GM21528 (cell line): ENCODE measurements around the gene RNASET2.

Source experiments
- ATAC-seq: cut with Tn5 transposase; IDR thresholded peaks from one replicate; pipeline ENCODE4 v1.9.1; 2021; ENCODE audit warnings: mild to moderate bottlenecking, moderate library complexity; ENCODE audit not compliant: unreplicated experiment, low FRiP score

Gene RNASET2, protein sequence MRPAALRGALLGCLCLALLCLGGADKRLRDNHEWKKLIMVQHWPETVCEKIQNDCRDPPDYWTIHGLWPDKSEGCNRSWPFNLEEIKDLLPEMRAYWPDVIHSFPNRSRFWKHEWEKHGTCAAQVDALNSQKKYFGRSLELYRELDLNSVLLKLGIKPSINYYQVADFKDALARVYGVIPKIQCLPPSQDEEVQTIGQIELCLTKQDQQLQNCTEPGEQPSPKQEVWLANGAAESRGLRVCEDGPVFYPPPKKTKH

DNA sequence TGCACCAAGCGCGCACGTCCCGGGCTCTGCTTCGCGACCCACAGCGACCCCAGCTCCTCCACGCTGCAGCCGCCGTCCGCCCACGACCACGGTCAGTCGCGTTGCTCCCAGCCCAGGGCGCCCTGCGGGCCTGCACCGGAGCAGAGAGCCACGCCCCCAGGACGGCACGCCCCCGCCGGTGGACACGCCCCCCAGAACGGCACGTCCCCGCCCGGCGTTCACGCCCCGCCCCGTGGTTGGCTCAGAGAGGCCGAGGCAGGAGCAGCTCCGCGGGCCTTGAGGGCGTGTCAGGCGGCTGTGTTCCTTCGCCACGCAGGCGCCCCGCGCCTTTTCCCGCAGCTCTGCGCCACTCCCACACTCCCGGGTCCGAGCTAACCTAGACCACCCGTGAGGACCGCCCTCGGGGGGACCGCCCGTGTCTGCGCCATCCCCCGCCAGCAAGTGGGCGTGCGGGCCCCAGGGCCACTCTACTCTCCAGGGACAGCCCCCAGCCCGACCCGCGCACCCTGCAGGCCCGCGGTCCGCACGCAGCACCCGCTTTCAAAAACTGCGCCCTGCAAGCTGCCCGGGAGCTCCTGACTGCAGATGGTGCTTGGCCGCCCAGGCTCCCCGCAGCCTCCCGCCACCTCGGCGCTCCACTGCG lies at the start of gene RNASET2:
TSS of gene RNASET2 (minus strand) at position 107 of the 643 bp plus-strand sequence. CDS start 368 bp downstream, outside the sequence.
- ATAC-seq, result peak; percentile 66

DNA sequence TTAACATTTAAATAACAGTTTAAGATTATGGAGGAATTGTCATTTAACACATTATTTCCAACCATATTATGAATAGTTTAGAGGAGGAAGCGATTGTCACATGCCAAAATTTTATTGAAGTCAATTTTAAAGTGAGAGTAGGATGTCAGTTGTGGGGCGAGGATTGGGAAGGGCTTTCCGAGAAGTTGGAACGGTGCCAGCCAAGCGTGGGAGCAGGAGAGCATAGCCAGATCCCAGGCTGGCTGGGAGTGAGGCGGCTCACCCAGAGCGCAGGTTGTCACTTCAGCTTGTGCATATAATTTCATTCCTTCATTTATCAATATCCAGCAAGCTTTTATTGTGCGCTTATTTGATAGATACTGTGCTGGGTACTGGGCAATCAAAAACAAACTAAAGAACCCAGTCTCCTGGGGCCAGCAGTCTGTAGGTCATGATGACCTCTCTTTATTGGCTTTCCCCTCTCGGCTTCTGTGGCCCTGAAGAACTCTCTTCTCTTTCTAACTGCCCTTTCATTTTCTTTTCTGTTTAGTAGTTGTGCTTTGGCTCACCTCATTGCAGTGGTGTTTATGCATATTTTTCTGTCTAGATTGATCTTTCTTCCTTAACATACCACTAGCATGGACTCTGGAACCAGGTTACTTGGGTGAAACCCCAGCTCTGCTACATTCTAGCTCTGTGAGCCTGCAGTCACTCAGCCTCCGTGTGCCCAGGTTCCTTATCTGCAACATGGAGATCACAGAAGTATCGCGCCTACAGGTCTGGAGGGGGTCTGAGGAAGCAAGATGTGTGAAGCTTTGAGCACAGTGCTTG lies 49.2 kb upstream of the RNASET2 start:
- ATAC-seq, result no peak

DNA sequence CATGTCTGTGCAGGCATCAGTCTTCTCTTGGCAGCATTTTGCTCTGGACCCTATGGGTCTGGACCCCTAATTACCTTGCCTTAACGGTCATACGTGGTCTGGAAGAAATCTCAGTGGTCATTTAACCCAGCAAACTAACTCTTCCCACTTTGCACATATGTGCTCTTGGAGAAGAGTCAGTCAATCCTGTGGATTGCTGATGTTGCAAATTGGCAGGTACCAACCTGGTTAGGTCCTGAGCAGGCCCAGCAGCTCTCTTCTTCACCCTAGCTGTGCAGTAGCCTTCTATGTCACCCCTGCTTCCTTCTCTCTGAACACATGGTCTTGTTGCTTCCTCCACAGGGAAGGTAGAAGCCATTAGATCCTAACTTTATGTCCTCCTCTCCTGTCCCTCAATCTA lies 44.4 kb upstream of the RNASET2 start:
- ATAC-seq, result no peak

DNA sequence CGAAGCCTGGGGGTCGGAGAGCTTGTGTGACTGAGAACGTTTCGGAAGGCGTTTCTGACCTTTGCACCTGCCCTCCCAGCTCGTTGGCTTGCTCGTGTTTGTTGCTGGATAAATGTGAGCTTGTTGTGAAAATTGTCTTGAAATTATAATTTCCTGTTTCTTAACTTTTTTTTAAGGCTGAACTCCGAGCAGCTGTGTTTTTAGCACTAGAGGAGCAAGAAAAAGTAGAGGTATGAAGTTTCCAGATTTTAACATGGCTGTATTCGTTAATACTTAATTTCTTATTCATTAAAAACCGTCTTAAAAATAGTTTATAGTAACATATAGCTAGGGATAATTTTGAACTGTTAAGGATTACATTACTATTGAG lies 43.5 kb upstream of the RNASET2 start:
- ATAC-seq, result no peak

DNA sequence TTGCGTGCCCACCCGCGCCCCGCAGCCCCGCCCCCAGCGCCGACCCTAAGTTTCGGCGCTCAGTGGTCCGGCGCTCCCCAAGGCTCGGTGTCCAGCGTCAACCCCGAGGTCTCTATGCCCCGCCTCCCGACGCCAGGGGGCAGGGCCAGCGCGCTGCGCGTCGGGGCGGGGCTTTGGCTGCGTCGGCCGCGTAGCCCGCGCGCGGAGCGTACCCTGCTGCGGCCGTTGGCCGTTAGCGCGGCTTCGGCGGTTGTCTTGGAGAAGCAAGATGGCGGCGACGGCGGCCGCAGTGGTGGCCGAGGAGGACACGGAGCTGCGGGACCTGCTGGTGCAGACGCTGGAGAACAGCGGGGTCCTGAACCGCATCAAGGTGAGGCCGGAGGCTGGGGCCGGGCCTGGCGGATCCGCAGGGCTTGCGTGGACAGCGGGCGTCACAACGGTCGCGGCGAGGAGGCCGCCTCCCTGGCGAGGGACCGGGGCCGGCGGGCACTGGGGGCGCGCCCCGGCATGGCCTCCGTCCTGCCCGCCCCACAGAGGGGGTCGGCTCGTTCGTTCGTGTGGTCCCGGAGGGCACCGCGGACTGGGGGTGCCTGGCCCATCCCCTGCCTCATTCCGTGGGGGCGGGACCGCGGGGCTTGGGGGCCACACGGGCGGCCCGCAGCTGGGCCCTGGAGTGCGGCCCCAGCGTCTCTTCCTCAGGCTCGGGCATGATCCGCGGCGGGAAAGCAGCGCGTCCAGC lies 43.0 kb upstream of the RNASET2 start, which contains the start of gene CEP43:
TSS of gene CEP43 (plus strand) at position 253 of the 739 bp plus-strand sequence. CDS start at position 269, 16 bp downstream.
- ATAC-seq, result peak; percentile 91

DNA sequence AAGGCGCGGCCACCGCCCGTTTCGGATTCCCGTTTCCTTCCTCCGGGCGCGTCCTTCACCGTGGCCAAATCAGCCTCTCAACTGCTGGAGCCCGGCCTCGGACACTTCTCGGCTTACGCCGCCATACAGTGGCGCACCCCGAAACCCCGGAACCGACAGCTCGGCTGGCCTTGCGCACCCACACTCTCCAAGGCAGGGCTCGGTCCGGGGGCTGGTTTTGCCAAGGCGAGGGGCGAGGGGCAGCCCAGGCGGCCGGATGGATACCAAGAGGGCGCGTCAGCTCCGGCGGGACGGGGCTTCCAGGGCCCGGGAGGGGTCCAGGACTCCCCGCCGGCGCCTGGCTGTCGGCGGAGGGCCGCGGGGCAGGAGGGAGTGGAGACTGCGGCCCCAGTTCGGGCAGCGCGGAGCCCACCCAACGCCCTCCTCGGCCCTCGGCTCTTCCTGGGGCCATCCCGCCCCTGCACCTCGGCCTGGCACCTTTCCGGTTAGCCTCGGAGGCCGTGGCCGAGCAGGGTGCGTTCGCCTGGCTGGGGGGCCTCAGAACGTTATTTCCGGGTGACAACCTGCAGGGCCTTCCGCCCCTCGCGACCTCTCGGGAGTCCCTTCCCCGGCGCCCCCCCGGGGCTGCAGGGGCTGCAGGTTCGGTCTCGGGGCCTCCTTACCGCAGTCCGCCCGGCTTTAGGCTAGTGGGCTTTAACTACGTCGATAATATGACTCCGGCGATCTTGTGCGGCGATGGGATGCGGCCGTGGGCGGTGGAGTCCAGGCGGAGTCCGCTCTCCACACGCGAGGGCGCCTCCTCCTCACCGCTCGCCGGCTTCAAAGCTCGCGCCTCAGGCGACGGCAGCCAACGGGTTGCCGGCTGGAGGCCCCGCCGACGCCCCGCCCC lies 42.1 kb upstream of the RNASET2 start:
- ATAC-seq, result peak; percentile 19

DNA sequence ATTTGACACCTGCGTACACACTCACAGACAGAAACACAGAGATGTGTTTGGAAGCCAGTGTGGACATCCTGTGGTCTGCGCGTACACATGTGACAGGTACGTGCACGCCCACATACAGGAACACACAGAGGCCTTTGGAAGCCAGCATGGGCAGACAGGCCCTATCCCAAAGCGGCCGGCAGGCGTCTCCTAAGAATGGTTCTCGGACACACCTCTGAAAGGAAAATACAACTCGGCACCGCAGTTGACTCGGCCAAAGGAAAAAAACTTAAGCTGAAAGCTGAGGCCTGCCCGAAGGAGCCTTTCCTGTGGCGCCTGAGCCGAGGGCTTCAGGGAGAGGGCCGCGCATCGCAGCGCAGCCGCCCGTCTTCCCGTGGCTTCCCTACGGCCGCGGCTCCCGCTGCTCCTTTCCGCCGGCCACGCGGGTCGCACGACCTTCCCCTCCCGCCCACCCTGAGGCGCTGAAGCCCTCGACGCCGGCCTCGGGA lies 41.5 kb upstream of the RNASET2 start:
- no peak for ATAC-seq

DNA sequence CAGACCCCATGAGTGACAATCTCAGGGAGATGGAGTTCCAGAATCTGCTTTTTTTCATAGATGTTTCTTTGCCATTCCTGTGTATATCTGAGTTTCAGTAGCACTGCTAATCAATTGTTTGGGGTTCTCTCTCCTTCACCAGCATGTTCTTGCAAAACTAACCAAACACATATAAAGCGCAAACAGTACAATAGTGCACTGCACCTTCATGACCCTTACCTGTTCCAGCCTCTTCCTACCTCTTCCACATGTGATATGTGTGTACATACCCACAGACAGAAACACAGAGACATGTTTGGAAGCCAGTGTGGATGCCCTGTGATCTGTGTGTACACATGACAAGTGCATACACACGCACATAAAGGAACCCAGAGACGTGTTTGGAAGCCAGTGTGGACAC lies 41.0 kb upstream of the RNASET2 start:
- ATAC-seq, result no peak

DNA sequence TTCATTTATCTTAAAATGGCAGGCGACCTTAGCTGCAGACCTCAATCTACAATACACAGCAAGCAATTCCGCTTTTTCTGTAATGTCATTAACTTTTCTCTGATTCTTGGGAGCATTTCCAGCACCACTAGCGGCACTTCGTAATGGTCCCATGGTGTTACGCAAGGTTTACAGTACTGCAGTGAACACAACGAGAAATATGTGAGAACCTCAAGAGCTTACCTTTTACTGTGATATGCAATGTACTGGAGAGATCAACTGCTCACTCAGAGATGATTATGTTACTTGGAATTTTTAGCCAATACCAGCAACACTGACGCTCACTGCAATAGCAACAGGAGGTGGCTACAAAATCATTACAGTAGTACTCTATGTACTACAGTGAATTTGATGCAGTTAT lies 40.1 kb upstream of the RNASET2 start:
- ATAC-seq, result no peak

DNA sequence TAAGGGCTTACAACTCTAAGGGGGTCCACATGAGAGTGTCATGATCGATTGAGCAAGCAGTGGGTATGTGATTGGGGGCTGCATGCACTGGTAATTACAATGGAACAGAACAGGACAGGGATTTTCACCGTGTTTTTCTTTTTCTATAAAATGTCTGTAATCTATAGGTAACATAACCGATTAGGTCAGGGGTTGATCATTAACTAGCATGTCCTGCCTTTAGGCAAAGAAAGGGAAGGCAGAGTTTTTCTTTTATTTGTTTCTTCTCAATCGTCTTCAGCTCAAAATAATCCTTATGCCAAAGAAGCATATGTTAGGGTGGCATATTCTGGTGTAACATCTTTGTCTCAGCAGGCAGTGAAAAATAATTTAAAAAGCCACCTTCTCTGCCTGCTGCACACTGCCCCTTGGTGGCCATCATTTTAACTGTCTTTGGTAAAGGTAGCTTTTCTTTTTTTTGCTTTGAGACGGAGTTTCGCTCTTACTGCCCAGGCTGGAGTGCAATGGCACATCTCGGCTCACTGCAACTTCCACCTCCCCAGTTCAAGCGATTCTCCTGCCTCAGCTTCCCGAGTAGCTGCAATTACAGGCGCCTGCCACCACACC lies 33.2 kb upstream of the RNASET2 start:
- ATAC-seq, result no peak

DNA sequence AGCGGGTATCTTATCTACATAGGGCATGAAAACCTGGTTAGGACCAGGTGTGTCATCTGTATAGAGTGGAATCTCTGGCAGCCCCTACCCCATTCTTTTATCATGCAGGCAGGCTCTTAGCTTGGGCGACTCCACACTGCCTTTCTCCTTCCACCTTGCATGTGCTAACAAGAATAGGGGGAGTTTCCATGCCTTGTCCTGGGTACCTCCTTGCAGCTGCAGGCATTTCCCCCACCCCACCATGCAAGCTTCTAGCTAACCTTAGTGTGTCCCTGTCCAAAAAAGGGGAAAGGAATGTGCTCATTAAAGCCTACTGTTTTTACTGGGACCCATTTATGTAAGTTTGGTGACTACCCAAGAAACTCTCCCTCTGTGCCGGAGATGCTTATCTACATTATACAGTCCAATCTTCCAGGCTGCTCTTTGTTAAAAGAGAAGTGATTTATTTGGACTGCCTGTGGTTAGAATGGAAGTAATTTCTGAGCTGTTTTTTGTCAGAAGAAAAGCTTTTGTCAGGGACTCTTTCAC lies 32.4 kb upstream of the RNASET2 start:
- ATAC-seq, result no peak

DNA sequence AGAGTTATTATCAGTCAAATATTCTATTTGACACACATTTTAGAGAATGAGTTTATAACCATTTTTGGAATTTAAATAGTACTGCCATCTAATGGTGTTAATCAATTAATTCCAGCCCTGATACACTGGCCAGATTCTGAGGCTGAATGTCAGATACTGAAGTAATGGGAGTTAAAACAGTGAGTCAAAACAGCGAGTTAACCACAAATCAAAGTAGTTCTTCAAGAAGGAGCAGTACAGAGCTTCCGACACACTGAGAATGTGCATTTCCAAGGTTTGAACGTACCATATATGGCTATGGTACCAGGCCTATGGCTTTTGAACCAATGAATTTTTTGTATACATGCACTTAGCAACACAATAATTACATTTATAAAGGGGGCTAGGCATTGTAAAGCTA lies 31.6 kb upstream of the RNASET2 start:
- ATAC-seq, result no peak

DNA sequence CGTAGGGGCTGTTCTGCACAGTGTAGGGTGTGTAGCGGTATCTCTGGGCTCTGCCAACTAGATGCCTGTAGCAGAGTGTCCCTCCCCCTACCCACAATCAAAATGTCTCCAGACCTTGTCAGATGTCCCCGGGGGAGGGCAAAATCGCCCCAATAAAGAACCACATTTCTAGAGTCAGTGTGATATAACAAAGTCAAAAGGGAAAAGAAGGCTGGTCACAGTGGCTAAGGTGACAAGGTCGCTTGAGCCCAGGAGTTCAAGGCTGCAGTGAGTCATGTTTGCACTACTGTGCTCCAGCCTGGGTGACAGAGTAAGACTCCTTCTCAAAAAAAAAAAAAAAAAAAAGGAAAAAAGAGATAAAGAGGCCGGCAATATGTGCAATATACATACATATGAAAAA lies 31.1 kb upstream of the RNASET2 start:
- no peak for ATAC-seq

DNA sequence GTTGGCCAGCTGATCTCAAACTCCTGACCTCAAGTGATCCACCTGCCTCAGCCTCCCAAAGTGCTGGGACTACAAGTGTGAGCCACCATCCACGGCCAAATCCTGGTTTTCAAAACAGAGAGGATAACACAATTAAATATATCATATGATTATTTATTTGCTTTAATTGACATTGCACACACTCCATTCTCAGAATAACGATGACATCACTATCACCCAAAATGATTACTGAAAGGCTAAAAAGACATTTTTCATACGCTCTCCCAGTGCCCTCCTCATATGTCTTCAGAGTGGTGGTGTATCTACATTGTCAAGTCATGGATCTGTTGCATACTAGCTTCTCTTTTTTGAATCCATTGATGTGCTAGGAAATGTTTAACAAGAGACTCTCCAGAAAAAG lies 24.4 kb upstream of the RNASET2 start:
- no peak for ATAC-seq

DNA sequence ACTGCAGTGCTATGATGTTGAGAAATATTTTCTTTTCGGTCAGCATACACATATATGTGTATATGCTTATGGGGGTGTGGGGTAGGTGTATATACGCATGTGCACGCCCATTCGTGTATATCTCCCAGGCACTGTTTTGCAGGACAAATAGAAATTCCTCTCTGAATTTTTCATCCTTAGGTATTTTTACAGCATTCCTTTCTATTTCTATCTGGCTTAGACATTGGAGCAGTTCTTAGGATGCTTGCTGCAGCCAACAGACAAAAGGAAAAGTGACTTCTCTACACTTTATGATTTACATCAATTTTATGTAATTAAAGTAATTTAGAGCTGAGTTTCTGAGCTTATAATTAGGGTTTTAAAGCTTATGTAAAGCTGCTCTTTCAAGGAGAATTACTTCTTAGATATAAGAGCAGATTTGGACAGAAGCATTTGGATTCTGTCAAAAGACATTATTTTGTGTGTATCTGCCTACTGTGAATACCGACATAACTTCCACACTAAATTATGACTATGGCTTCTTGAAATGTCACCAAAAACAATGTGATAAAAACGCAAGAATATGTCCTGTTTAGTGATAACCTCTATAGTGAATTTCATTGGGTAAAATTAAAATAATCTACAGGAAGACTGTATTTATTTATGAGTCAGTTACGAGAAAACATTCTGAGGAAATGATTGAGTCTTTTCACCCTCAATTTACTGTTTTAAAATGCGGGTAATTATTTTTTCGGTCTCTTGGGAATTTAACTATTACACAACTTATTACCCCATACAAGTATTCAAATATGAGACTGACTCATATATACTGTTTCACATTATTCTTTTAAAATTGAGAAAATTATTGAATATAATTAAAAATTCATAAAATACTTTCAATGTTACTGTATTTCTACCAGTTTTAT lies 21.5 kb upstream of the RNASET2 start:
- no peak for ATAC-seq

DNA sequence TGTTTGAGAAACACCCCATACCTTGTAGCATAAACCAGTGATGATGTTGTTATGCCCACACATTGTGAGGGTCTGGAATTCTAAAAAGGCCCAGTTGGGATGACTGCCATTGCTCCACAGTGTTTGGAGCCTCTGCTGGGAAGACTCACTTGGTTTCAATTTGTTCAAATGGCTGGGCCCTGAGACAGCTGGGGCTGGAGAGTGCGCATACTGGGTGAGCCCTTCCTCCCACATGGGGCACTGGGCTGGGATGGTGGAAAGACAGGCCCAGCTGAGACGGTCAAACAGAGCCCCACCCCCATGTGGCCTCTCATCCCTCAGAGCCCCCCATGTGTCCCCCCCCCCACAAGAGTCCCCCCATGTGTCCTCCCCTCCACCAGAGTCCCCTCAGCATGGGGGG lies 20.3 kb upstream of the RNASET2 start:
- no peak for ATAC-seq

DNA sequence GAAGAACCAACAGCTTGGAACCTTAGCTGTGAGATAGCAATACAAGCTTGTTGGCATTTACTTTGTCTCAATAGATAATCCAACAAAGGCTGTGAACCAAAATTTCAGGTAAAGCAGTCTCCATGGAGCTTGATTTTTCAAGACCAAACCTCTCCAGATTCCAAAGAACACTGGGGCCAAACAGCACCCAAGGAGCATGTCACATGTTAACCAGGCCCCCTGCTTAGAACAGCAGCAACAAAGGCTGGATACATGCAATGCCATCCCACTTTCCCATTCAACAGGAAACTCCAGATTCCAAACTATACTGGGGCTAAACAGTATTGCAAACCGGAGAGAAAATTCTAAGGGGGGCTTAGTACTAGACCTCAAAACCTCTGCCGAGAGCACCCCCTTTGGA lies 15.8 kb upstream of the RNASET2 start:
- ATAC-seq, result no peak

DNA sequence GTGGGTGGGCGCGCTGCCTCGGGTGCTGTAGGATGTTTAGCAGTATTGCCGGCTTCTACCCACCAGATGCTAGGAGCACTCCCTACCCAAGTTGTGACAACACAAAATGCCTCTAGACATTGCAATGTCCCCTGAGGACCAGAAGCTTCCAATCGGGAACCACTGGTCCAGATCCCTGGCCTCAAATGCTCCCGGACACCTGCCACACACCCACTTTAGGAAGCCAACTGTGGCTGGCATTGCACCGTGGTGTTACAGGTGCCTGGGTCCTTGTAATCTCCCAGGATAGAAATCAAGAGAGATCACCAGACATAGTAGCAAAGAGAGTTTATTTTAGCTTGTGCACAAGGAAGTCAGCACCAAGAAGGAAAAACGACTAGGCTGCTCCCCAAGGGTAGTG lies 14.9 kb upstream of the RNASET2 start:
- no peak for ATAC-seq
